ENCODE measurements around the gene U2AF2. TPM values are rescaled to one million over a fixed set of nuclear protein-coding genes. Genes with fewer than 3 reads are reported as not detected.

The U2AF2 gene
- polyA plus RNA-seq, 1 of the 3 experiments (the other 2 are of a cell fraction) = 321 TPM

GRCh38 chr19:55641426-55642152 is 13.2 kb upstream of the U2AF2 start:
- POLR2A ChIA-PET = no interaction called here
- H3K79me2 ChIP-seq (ENCODE audit: insufficient read depth) = peaks cover 95% of the 10 kb centered on the region

More at GRCh38 chr19:55641426-55642152, 13.2 kb upstream of the U2AF2 start:
- Histone ChIP-seq H3K4me1 (ENCODE audit: control insufficient read depth in 1 of 2, insufficient read depth in 2 of 2, low read depth in 1 of 2, low read length in 1 of 2) (peaks cover 15 to 39% of the 10 kb centered on the region in 2 experiments; a peak in 1 of 4 replicates), H3K4me2 (peak overlapping the region; percentile 95), H3K36me3 (replicated peaks in 1 of 2; ENCODE audit: control insufficient read depth in 1 of 2, insufficient read depth in 2 of 2, low read length in 1 of 2) (peaks cover 10 to 13% of the 10 kb centered on the region in 2 experiments), H4K20me1 (ENCODE audit: insufficient read depth) (no peaks in the 10 kb centered on the region), H2AFZ (ENCODE audit: low read depth) (no peak overlapping the region), H3K9me2 (no peaks in the 10 kb centered on the region), H3K4me3 (ENCODE audit: low read depth in 2 of 2, low read length in 1 of 2) (peak overlapping the region; percentile 53 to 81), H3K27ac (ENCODE audit: low read depth in 2 of 2, low read length in 1 of 2) (peak overlapping the region; percentile 85 to 88), H3F3A (replicated peaks; ENCODE audit: insufficient read depth) (peaks cover 33% of the 10 kb centered on the region), H3K9ac (peak overlapping the region; percentile 86), H3K9me3 (no peaks in the 10 kb centered on the region), H3K27me3 (ENCODE audit: insufficient read depth) (no peaks in the 10 kb centered on the region)
- DNase-seq = peak; percentile 45
- WGBS (ENCODE audit: low lambda C conversion rate) = 4% methylated on average over 25 of the region's 25 CpGs
- TF ChIP-seq TEAD4 (IDR thresholded peaks at IDR 0.05; ENCODE audit: borderline replicate concordance, insufficient read depth) = no peak
- no peak for TF ChIP-seq EP300 (IDR thresholded peaks at IDR 0.05; ENCODE audit: borderline replicate concordance in 1 of 2, low read depth in 1 of 2, low read length in 1 of 2)
- TF ChIP-seq FOSL2 (IDR thresholded peaks at IDR 0.05; ENCODE audit: borderline replicate concordance, low read depth) = no peak
- peak; percentile 14 for TF ChIP-seq PBX3 (IDR thresholded peaks at IDR 0.05)
- no peak for TF ChIP-seq TCF12 (IDR thresholded peaks at IDR 0.05)
- TF ChIP-seq FOXM1 (IDR thresholded peaks at IDR 0.05; ENCODE audit: low read depth) = no peak
- no peak for TF ChIP-seq ZBTB33 (IDR thresholded peaks at IDR 0.05; ENCODE audit: borderline replicate concordance, low read depth)
- no peak for TF ChIP-seq CTCF (IDR thresholded peaks at IDR 0.05)
- TF ChIP-seq POLR2AphosphoS5 (IDR thresholded peaks at IDR 0.05; ENCODE audit: low read depth, low read length) = 0 out of 2 replicates have a peak, but pooled peaks have one; percentile 12
- TF ChIP-seq ELF1 (IDR thresholded peaks at IDR 0.05) = no peak
- no peak for TF ChIP-seq SMC3 (IDR thresholded peaks at IDR 0.05; ENCODE audit: low read depth, low read length)
- no peak for TF ChIP-seq YY1 (IDR thresholded peaks at IDR 0.05; ENCODE audit: low read depth)
- TF ChIP-seq SIN3A (IDR thresholded peaks at IDR 0.05; ENCODE audit: borderline replicate concordance, low read depth, low read length) = no peak
- TF ChIP-seq MEF2A (IDR thresholded peaks at IDR 0.05; ENCODE audit: borderline replicate concordance, low read depth) = no peak
- no peak for TF ChIP-seq NRF1 (IDR thresholded peaks at IDR 0.05; ENCODE audit: low read depth, low read length)
- TF ChIP-seq FOXJ3 (CRISPR knock-in tag; IDR thresholded peaks at IDR 0.05) = no peak
- TF ChIP-seq RCOR1 (IDR thresholded peaks at IDR 0.05; ENCODE audit: low read length) = no peak
- TF ChIP-seq RXRA (IDR thresholded peaks at IDR 0.05; ENCODE audit: borderline replicate concordance, low read depth) = no peak
- no peak for TF ChIP-seq JUND (IDR thresholded peaks at IDR 0.05)
- TF ChIP-seq MXI1 (IDR thresholded peaks at IDR 0.05; ENCODE audit: low read depth, low read length) = peak; percentile 30; the same call in 1 of the 2 replicates
- no peak for TF ChIP-seq GABPA (IDR thresholded peaks at IDR 0.05; ENCODE audit: low read depth)
- TF ChIP-seq TAF1 (IDR thresholded peaks at IDR 0.05; ENCODE audit: borderline replicate concordance, low read depth, low read length) = no peak
- CTCF ChIA-PET = interaction anchor here (1.8 to 3.9 kb wide), 4 partner anchors 10 to 21 kb away, joined by 4 to 22 read pairs (median 8); partner anchors contain the start of gene U2AF2
